Caco-2 (cell line): ENCODE measurements around the gene TCAF1. TPM values are rescaled to one million over a fixed set of nuclear protein-coding genes. Genes with fewer than 3 reads are reported as not detected.
"Not testable (repeated sequence)": the region's sequence is repeated elsewhere in the genome, so short reads cannot be mapped to it uniquely, and the experiment has no call there.

Experiments used
- BruUV-seq: library from RNA; stranded (reverse); fragments of 400-500 nt; replicated peaks from 2 replicates; lab custom pipeline; 2021; lab: Mats Ljungman, UMichigan
- CTCF ChIA-PET: fragments of 300-600 bp; sonication (Branson Sonifier 250); formaldehyde crosslinking; loops from one replicate; lab custom pipeline; 2022; ENCODE audit warnings: antibody characterized with exemption; lab: Charles Lee
- POLR2A ChIA-PET: fragments of 300-600 bp; sonication (Branson Sonifier 250); formaldehyde crosslinking; loops from one replicate; lab custom pipeline; 2022; ENCODE audit warnings: antibody characterized with exemption; lab: Charles Lee
- DNase-seq, 2 experiments: peaks; one replicate each; pipeline versions ENCODE4 v3.0.0 to v3.0.0-alpha.2; 2020 to 2022
- H3K27me3 ChIP-seq: replicated peaks from 2 replicates; pipeline ENCODE4 v1.6.0; 2011; ENCODE audit warnings: low read length; ENCODE audit not compliant: control insufficient read depth, insufficient read depth
- H3K36me3 ChIP-seq: 2 replicates; pipeline ENCODE4 v1.5.1; 2011; ENCODE audit warnings: low read length; ENCODE audit not compliant: control insufficient read depth, insufficient read depth
- H3K4me1 ChIP-seq: fragments of 250-450 bp; sonication (Bioruptor Pico); 2 replicates; pipeline ENCODE4 v1.5.1; 2020; ENCODE audit warnings: mild to moderate bottlenecking
- H3K4me3 ChIP-seq: 2 replicates; pipeline ENCODE4 v1.5.1; 2011; ENCODE audit warnings: low read depth, mild to moderate bottlenecking, control low read depth, low read length
- H3K9me3 ChIP-seq: fragments of 250-450 bp; sonication (Bioruptor Pico); 2 replicates; pipeline ENCODE4 v1.5.1; 2020; ENCODE audit warnings: mild to moderate bottlenecking, moderate library complexity
- H3K27ac Mint-ChIP-seq: one replicate; pipeline ENCODE4 v1.8.0; 2022; ENCODE audit warnings: mixed read lengths; ENCODE audit not compliant: unreplicated experiment
- H3K27me3 Mint-ChIP-seq: one replicate; pipeline ENCODE4 v1.8.0; 2022; ENCODE audit warnings: mixed read lengths; ENCODE audit not compliant: insufficient read depth, unreplicated experiment
- H3K36me3 Mint-ChIP-seq: one replicate; pipeline ENCODE4 v1.8.0; 2022; ENCODE audit warnings: mild to moderate bottlenecking, mixed read lengths; ENCODE audit not compliant: insufficient read depth, unreplicated experiment
- H3K4me1 Mint-ChIP-seq: one replicate; pipeline ENCODE4 v1.8.0; 2022; ENCODE audit warnings: low read depth, mixed read lengths; ENCODE audit not compliant: unreplicated experiment
- H3K4me3 Mint-ChIP-seq: one replicate; pipeline ENCODE4 v1.8.0; 2022; ENCODE audit warnings: mild to moderate bottlenecking, moderate library complexity, mixed read lengths; ENCODE audit not compliant: unreplicated experiment
- H3K9me3 Mint-ChIP-seq: one replicate; pipeline ENCODE4 v1.8.0; 2022; ENCODE audit warnings: mixed read lengths; ENCODE audit not compliant: unreplicated experiment
- CTCF ChIP-seq, 2 experiments: fragments of 200-600 bp in 1 of 2; IDR thresholded peaks; 1 replicate in 1 of 2; 2 replicates in 1 of 2; pipeline versions ENCODE4 v1.5.1 to v1.8.0; 2011 to 2022; ENCODE audit warnings: antibody characterized with exemption in 1 of 2, control low read depth in 1 of 2, inconsistent platforms in 1 of 2, low read depth in 1 of 2, low read length in 1 of 2, mild to moderate bottlenecking in 1 of 2, moderate library complexity in 1 of 2; ENCODE audit not compliant: insufficient read depth in 1 of 2, severe bottlenecking in 1 of 2, unreplicated experiment in 1 of 2
- intact Hi-C: fragments of 100-400 bp; cut with micrococcal nuclease; formaldehyde crosslinking; loops from one replicate; pipeline ENCODE4 v1.10.0; 2022; ENCODE audit not compliant: unreplicated experiment
- total RNA-seq: library from RNA; stranded (reverse); gene quantifications from 2 replicates; pipeline ENCODE4 v1.2.3, GENCODE V29; 2022

TCAF1 gene
- total RNA-seq, 1 experiment from 2014 or later: 92.3 TPM

- POLR2A ChIA-PET: no interaction called here
- Histone ChIP-seq H3K27me3 (no peaks in the 10 kb centered on the region), H3K36me3 (peaks cover 4% of the 10 kb centered on the region), H3K4me1 (no peaks in the 10 kb centered on the region), H3K9me3 (no peaks in the 10 kb centered on the region), H3K4me3 (no peak overlapping the region)
- peaks cover 22% of the 10 kb centered on the region for H3K36me3 Mint-ChIP-seq
- DNase-seq: no peak
- H3K27me3 Mint-ChIP-seq: no peaks in the 10 kb centered on the region
- no peak for TF ChIP-seq CTCF (IDR thresholded peaks at IDR 0.05; ENCODE audit: insufficient read depth in 1 of 2, low read depth in 1 of 2, low read length in 1 of 2, severe bottlenecking in 1 of 2, unreplicated experiment in 1 of 2)
- peaks cover 7% of the 10 kb centered on the region for H3K4me1 Mint-ChIP-seq
- no peak overlapping the region for H3K4me3 Mint-ChIP-seq
- intact Hi-C loops: no loop called here
- no TSS peak for BruUV-seq
- H3K27ac Mint-ChIP-seq: no peak overlapping the region
- H3K9me3 Mint-ChIP-seq: no peaks in the 10 kb centered on the region
- CTCF ChIA-PET: no interaction called here
Observed at GRCh38 chr7:143876218-143876617, 25.8 kb downstream of the TCAF1 start.

- H3K4me1 Mint-ChIP-seq, H3K36me3 ChIP-seq, H3K4me1 ChIP-seq, H3K27me3 ChIP-seq, H3K9me3 ChIP-seq, H3K27ac Mint-ChIP-seq, H3K4me3 Mint-ChIP-seq, H3K9me3 Mint-ChIP-seq, POLR2A ChIA-PET, H3K4me3 ChIP-seq, intact Hi-C loops, BruUV-seq, H3K27me3 Mint-ChIP-seq, CTCF ChIA-PET, DNase-seq: not testable (repeated sequence)
- H3K36me3 Mint-ChIP-seq: peaks cover 22% of the 10 kb centered on the region
Observed at GRCh38 chr7:143873242-143873641, 28.7 kb downstream of the TCAF1 start.

GRCh38 chr7:143871534-143871933 is 30.4 kb downstream of the TCAF1 start:
- POLR2A ChIA-PET, H3K4me3 ChIP-seq, H3K27me3 Mint-ChIP-seq, H3K9me3 Mint-ChIP-seq, intact Hi-C loops, H3K4me1 ChIP-seq, H3K4me1 Mint-ChIP-seq, CTCF ChIA-PET, H3K36me3 ChIP-seq, H3K4me3 Mint-ChIP-seq, H3K9me3 ChIP-seq, H3K27ac Mint-ChIP-seq, BruUV-seq, H3K27me3 ChIP-seq, DNase-seq: not testable (repeated sequence)
- H3K36me3 Mint-ChIP-seq: peaks cover 22% of the 10 kb centered on the region

- POLR2A ChIA-PET, intact Hi-C loops, DNase-seq, H3K9me3 Mint-ChIP-seq, H3K9me3 ChIP-seq, BruUV-seq, H3K4me1 Mint-ChIP-seq, CTCF ChIA-PET, H3K27ac Mint-ChIP-seq, H3K36me3 Mint-ChIP-seq, H3K27me3 ChIP-seq, H3K27me3 Mint-ChIP-seq, H3K4me3 Mint-ChIP-seq, H3K4me1 ChIP-seq, H3K4me3 ChIP-seq, H3K36me3 ChIP-seq: not testable (repeated sequence)
Observed at GRCh38 chr7:143857994-143858393, 44.0 kb downstream of the TCAF1 start.

- CTCF ChIA-PET, H3K4me1 ChIP-seq, H3K4me3 Mint-ChIP-seq, intact Hi-C loops, BruUV-seq, H3K9me3 ChIP-seq, H3K27ac Mint-ChIP-seq, POLR2A ChIA-PET, H3K27me3 ChIP-seq, H3K4me3 ChIP-seq, H3K9me3 Mint-ChIP-seq, DNase-seq, H3K27me3 Mint-ChIP-seq, H3K36me3 ChIP-seq, H3K36me3 Mint-ChIP-seq, H3K4me1 Mint-ChIP-seq: not testable (repeated sequence)
Observed at GRCh38 chr7:143855443-143855842, 46.5 kb downstream of the TCAF1 start.
